ENCODE data around the gene RPS14.

GRCh38 chr5:150454492-150455229 lies 5.1 kb upstream of the RPS14 start:
- TF ChIP-seq POLR2A (IDR thresholded peaks at IDR 0.05; ENCODE audit: control extremely low read depth in 1 of 2, low read depth in 2 of 2, low read length in 2 of 2) (no peak), HDAC2 (IDR thresholded peaks at IDR 0.05; ENCODE audit: borderline replicate concordance in 1 of 2, low read depth in 2 of 2, low read length in 2 of 2) (no peak), GABPA (IDR thresholded peaks at IDR 0.05; ENCODE audit: borderline replicate concordance, insufficient read depth, low read length) (no peak), CTCF (IDR thresholded peaks at IDR 0.05; ENCODE audit: control extremely low read depth in 1 of 3, insufficient read depth in 1 of 3, low read depth in 1 of 3, low read length in 3 of 3) (no peak)
